ENCODE results near the gene MB21D2. TPM values are rescaled to one million over a fixed set of nuclear protein-coding genes. Genes with fewer than 3 reads are reported as not detected.

The MB21D2 gene
- total and polyA plus RNA-seq, 2 of the 8 experiments (the other 6 are each of a cell fraction or from before 2014, with no cell fraction given): 10.0 to 21.0 TPM

- CTCF ChIA-PET (ENCODE audit: partially characterized antibody): interaction anchor here (1.1 kb wide), 1 partner anchor 67 kb away, joined by 3 read pairs; no protein-coding TSS in a partner anchor
- no peak overlapping the region for H2AFZ ChIP-seq (ENCODE audit: low read length)
- no peak overlapping the region for H3K9ac ChIP-seq (replicated peaks in 1 of 4; ENCODE audit: extremely low read depth in 1 of 4, low read depth in 3 of 4, low read length in 3 of 4)
- no peak overlapping the region for H3K14ac ChIP-seq (ENCODE audit: insufficient read length)
- no peak overlapping the region for H2BK12ac ChIP-seq (ENCODE audit: low read depth, low read length)
- H3K36me3 ChIP-seq (ENCODE audit: control insufficient read depth in 2 of 4, insufficient read depth in 4 of 4, low read length in 3 of 4): no peaks in the 10 kb centered on the region
- no peak overlapping the region for H2BK20ac ChIP-seq (ENCODE audit: low read length)
- FAIRE-seq: no peak
- H4K8ac ChIP-seq (ENCODE audit: extremely low read depth, insufficient read depth, low read length): no peak overlapping the region
- no peak overlapping the region for H2BK120ac ChIP-seq (replicated peaks; ENCODE audit: low read depth, low read length)
- H2BK15ac ChIP-seq (ENCODE audit: low read length): no peak overlapping the region
- peaks cover 0 to 4% of the 10 kb centered on the region in 2 experiments for H4K20me1 ChIP-seq (replicated peaks in 1 of 2; ENCODE audit: control insufficient read depth in 1 of 2, insufficient read depth in 2 of 2, low read length in 2 of 2)
- H3K4me1 ChIP-seq (replicated peaks in 1 of 4; ENCODE audit: control insufficient read depth in 3 of 4, insufficient read depth in 4 of 4, low read length in 3 of 4): peaks cover 5 to 16% (median 11%) of the 10 kb centered on the region in 4 experiments
- no peak overlapping the region for H3K4me3 ChIP-seq (ENCODE audit: extremely low read depth in 1 of 4, insufficient read depth in 2 of 4, low read depth in 3 of 4, low read length in 4 of 4)
- H3K18ac ChIP-seq (ENCODE audit: extremely low read depth, low read length): no peak overlapping the region
- no peak overlapping the region for H3K23ac ChIP-seq (ENCODE audit: insufficient read length)
- H3K27me3 ChIP-seq (replicated peaks in 1 of 4; ENCODE audit: control insufficient read depth in 3 of 4, extremely low read depth in 1 of 4, insufficient read depth in 3 of 4, low read length in 3 of 4): no peaks in the 10 kb centered on the region
- 90% methylated on average over 2 of the region's 2 CpGs; no CpG with 5 or more reads in 1 of the 2 experiments for WGBS, 2 experiments (ENCODE audit: extremely low coverage in 1 of 2, insufficient coverage in 1 of 2, insufficient read length in 1 of 2, insufficient replicate concordance in 2 of 2, low coverage in 1 of 2, low lambda C conversion rate in 2 of 2, missing lambda C conversion rate in 1 of 2)
- H3K9me3 ChIP-seq (ENCODE audit: insufficient read depth in 2 of 2, low read depth in 1 of 2, low read length in 1 of 2): no peaks in the 10 kb centered on the region
- H3K79me1 ChIP-seq (ENCODE audit: low read depth, low read length): peaks cover 2% of the 10 kb centered on the region; the same call in 1 of the 2 replicates
- H2BK5ac ChIP-seq (ENCODE audit: low read depth, low read length): no peak overlapping the region
- H4K5ac ChIP-seq (ENCODE audit: insufficient read length, low read depth, low read length): no peak overlapping the region
- H3K56ac ChIP-seq (replicated peaks; ENCODE audit: insufficient read length, low read depth, low read length): no peak overlapping the region
- H3K23me2 ChIP-seq (ENCODE audit: low read depth, low read length): no peaks in the 10 kb centered on the region
- no peak for DNase-seq (ENCODE audit: low read depth in 1 of 2, low spot score in 2 of 2)
- no peak overlapping the region for H4K91ac ChIP-seq (replicated peaks; ENCODE audit: insufficient read length, low read length)
- H2AK5ac ChIP-seq (ENCODE audit: low read depth, low read length): no peak overlapping the region; the same call in 1 of the 2 replicates
- no peak overlapping the region for H3K4ac ChIP-seq (replicated peaks; ENCODE audit: insufficient read length, low read depth, low read length)
- H3K27ac ChIP-seq (ENCODE audit: low read depth, low read length): no peak overlapping the region
- H3K4me2 ChIP-seq (ENCODE audit: insufficient read depth in 1 of 2, low read depth in 2 of 2, low read length in 2 of 2): no peak overlapping the region
- peaks cover 0 to 80% of the 10 kb centered on the region in 2 experiments; a peak in 2 of 4 replicates for H3K79me2 ChIP-seq (ENCODE audit: control insufficient read depth in 1 of 2, insufficient read depth in 2 of 2, low read length in 2 of 2)
- POLR2A ChIA-PET (ENCODE audit: partially characterized antibody): interaction anchor here (1.3 kb wide), 1 partner anchor 9 kb away, joined by 3 read pairs; no protein-coding TSS in a partner anchor
- TF ChIP-seq EGR1 (IDR thresholded peaks at IDR 0.05; ENCODE audit: borderline replicate concordance, low read depth, low read length) (no peak), JUN (IDR thresholded peaks at IDR 0.05; ENCODE audit: low read depth, low read length) (no peak), NRF1 (IDR thresholded peaks at IDR 0.05; ENCODE audit: low read depth, low read length) (no peak), MAX (IDR thresholded peaks at IDR 0.05) (no peak), KDM5A (IDR thresholded peaks at IDR 0.05; ENCODE audit: low read length) (no peak), POLR2AphosphoS5 (IDR thresholded peaks at IDR 0.05; ENCODE audit: low read depth, low read length) (no peak), CTCF (IDR thresholded peaks at IDR 0.05; ENCODE audit: control extremely low read depth in 1 of 3, insufficient read depth in 1 of 3, low read depth in 1 of 3, low read length in 3 of 3) (no peak), SP2 (IDR thresholded peaks at IDR 0.05; ENCODE audit: low read length) (no peak), JUND (IDR thresholded peaks at IDR 0.05; ENCODE audit: low read length) (no peak), RBBP5 (IDR thresholded peaks at IDR 0.05; ENCODE audit: borderline replicate concordance, low read depth, low read length) (no peak), EP300 (IDR thresholded peaks at IDR 0.05; ENCODE audit: borderline replicate concordance in 1 of 2, low read depth in 2 of 2, low read length in 2 of 2) (no peak), SIRT6 (IDR thresholded peaks at IDR 0.05; ENCODE audit: low read length) (no peak)
These were observed 34.1 kb downstream of the MB21D2 start for GRCh38 chr3:192883512-192883911.

Data from H1 (cell line).